Measurements from ENCODE around the gene NDUFB2. TPM values are rescaled to one million over a fixed set of nuclear protein-coding genes. Genes with fewer than 3 reads are reported as not detected.

Gene NDUFB2
- total and polyA plus RNA-seq, 2 of the 13 experiments (the other 11 are each of a cell fraction or from before 2014, with no cell fraction given): 206 to 221 TPM

- TF ChIP-seq ZNF574 (CRISPR knock-in tag; IDR thresholded peaks at IDR 0.05): peak; percentile 93
- TF ChIP-seq HMG20B (CRISPR knock-in tag; conservative IDR thresholded peaks at IDR 0.05): 0 out of 2 replicates have a peak, but pooled peaks have one; percentile 18
- TF ChIP-seq ZSCAN22 (CRISPR knock-in tag; IDR thresholded peaks at IDR 0.05): peak; percentile 22; the same call in 1 of the 2 replicates
- peak; percentile 77 for TF ChIP-seq SRY (CRISPR knock-in tag; IDR thresholded peaks at IDR 0.05)
- no peak for TF ChIP-seq ADNP (CRISPR knock-in tag; IDR thresholded peaks at IDR 0.05)
- no peak for TF ChIP-seq CCAR2 (optimal IDR thresholded peaks at IDR 0.05; ENCODE audit: low read depth, low read length)
- TF ChIP-seq SMAD9 (CRISPR knock-in tag; IDR thresholded peaks at IDR 0.05): 0 out of 2 replicates have a peak, but pooled peaks have one; percentile 7
- no peak for TF ChIP-seq MZF1 (CRISPR knock-in tag; IDR thresholded peaks at IDR 0.05; ENCODE audit: borderline replicate concordance)
- TF ChIP-seq MEF2D (CRISPR knock-in tag; IDR thresholded peaks at IDR 0.05): peak; percentile 83; the same call in 1 of the 2 replicates
- no peak for TF ChIP-seq POGZ (CRISPR knock-in tag; IDR thresholded peaks at IDR 0.05)
- TF ChIP-seq GPBP1L1 (CRISPR knock-in tag; IDR thresholded peaks at IDR 0.05): no peak
- TF ChIP-seq, protein P1, sequence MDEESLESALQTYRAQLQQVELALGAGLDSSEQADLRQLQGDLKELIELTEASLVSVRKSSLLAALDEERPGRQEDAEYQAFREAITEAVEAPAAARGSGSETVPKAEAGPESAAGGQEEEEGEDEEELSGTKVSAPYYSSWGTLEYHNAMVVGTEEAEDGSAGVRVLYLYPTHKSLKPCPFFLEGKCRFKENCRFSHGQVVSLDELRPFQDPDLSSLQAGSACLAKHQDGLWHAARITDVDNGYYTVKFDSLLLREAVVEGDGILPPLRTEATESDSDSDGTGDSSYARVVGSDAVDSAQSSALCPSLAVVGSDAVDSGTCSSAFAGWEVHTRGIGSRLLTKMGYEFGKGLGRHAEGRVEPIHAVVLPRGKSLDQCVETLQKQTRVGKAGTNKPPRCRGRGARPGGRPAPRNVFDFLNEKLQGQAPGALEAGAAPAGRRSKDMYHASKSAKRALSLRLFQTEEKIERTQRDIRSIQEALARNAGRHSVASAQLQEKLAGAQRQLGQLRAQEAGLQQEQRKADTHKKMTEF (CRISPR knock-in tag; IDR thresholded peaks at IDR 0.05): peak; percentile 95
- peak; percentile 80 for TF ChIP-seq TARDBP (CRISPR knock-in tag; IDR thresholded peaks at IDR 0.05)
- no peak for TF ChIP-seq NONO (IDR thresholded peaks at IDR 0.05)
- peak; percentile 88 for TF ChIP-seq NONO (CRISPR knock-in tag; conservative IDR thresholded peaks at IDR 0.05)
- TF ChIP-seq SMAD3 (CRISPR knock-in tag; IDR thresholded peaks at IDR 0.05): peak; percentile 66; the same call in 1 of the 2 replicates
- TF ChIP-seq, protein P2, sequence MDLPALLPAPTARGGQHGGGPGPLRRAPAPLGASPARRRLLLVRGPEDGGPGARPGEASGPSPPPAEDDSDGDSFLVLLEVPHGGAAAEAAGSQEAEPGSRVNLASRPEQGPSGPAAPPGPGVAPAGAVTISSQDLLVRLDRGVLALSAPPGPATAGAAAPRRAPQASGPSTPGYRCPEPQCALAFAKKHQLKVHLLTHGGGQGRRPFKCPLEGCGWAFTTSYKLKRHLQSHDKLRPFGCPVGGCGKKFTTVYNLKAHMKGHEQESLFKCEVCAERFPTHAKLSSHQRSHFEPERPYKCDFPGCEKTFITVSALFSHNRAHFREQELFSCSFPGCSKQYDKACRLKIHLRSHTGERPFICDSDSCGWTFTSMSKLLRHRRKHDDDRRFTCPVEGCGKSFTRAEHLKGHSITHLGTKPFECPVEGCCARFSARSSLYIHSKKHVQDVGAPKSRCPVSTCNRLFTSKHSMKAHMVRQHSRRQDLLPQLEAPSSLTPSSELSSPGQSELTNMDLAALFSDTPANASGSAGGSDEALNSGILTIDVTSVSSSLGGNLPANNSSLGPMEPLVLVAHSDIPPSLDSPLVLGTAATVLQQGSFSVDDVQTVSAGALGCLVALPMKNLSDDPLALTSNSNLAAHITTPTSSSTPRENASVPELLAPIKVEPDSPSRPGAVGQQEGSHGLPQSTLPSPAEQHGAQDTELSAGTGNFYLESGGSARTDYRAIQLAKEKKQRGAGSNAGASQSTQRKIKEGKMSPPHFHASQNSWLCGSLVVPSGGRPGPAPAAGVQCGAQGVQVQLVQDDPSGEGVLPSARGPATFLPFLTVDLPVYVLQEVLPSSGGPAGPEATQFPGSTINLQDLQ (CRISPR knock-in tag; IDR thresholded peaks at IDR 0.05): no peak; the same call in 1 of the 2 replicates
- TF ChIP-seq ZNF562 (CRISPR knock-in tag; IDR thresholded peaks at IDR 0.05; ENCODE audit: borderline replicate concordance): no peak; the same call in 1 of the 2 replicates
- no peak for TF ChIP-seq SIX1 (CRISPR knock-in tag; IDR thresholded peaks at IDR 0.05; ENCODE audit: borderline replicate concordance)
- peak; percentile 70; the same call in 1 of the 2 replicates for TF ChIP-seq EEA1 (CRISPR knock-in tag; IDR thresholded peaks at IDR 0.05; ENCODE audit: borderline replicate concordance)
Measured at GRCh38 chr7:140696680-140697446, at the start of gene NDUFB2 (continued).
